Gastroesophageal sphincter (tissue), 4 donors: Measurements from ENCODE around the gene GARIN5B. TPM values are rescaled to one million over a fixed set of nuclear protein-coding genes. Genes with fewer than 3 reads are reported as not detected.

Source experiments
- ATAC-seq: fragments of 150-250 bp; one replicate; pipeline ENCODE4 v1.9.1; 2016; ENCODE audit warnings: mild to moderate bottlenecking, moderate library complexity
- H3K27ac ChIP-seq, 4 donors: fragments of 200-600 bp; sonication (generic) in 3 of 4; 1 replicate in 3 of 4; 2 replicates in 1 of 4; pipeline ENCODE4 v1.5.1; 2016 to 2019
- H3K27me3 ChIP-seq: fragments of 200-600 bp; sonication (generic); one replicate; pipeline ENCODE4 v1.5.1; 2019
- H3K36me3 ChIP-seq, 2 donors: fragments of 200-600 bp; sonication (generic); one replicate each; pipeline ENCODE4 v1.5.1; 2019; ENCODE audit warnings: control low read depth in 1 of 2
- H3K4me1 ChIP-seq, 3 donors: fragments of 200-600 bp; sonication (generic); 1 replicate in 2 of 3; 2 replicates in 1 of 3; pipeline ENCODE4 v1.5.1; 2016 to 2019; ENCODE audit warnings: control low read depth in 2 of 3
- H3K4me3 ChIP-seq, 2 donors: fragments of 200-600 bp; sonication (generic); one replicate each; pipeline ENCODE4 v1.5.1; 2019; ENCODE audit warnings: mild to moderate bottlenecking in 1 of 2, moderate library complexity in 1 of 2
- H3K9me3 ChIP-seq, 3 donors: fragments of 200-600 bp; sonication (generic); one replicate each; pipeline ENCODE4 v1.5.1; 2017 to 2019; ENCODE audit warnings: control low read depth in 2 of 3
- CTCF ChIP-seq, 4 experiments: fragments of 200-600 bp in 2 of 4; fragments of 450-650 bp in 2 of 4; sonication (generic) in 1 of 4; IDR thresholded peaks; one replicate each; pipeline ENCODE4 v1.5.1; 2017 to 2019; ENCODE audit warnings: antibody characterized with exemption in 4 of 4, mild to moderate bottlenecking in 2 of 4, moderate library complexity in 2 of 4
- EP300 ChIP-seq: sonication (generic); formaldehyde crosslinking; IDR thresholded peaks from one replicate; pipeline ENCODE4 v1.6.1; 2017; ENCODE audit warnings: antibody characterized with exemption, mild to moderate bottlenecking
- POLR2A ChIP-seq, 2 donors: fragments of 450-650 bp; IDR thresholded peaks; one replicate each; pipeline ENCODE4 v1.6.1; 2017; ENCODE audit warnings: antibody characterized with exemption in 2 of 2, mild to moderate bottlenecking in 2 of 2, moderate library complexity in 1 of 2
- POLR2AphosphoS5 ChIP-seq: sonication (generic); formaldehyde crosslinking; IDR thresholded peaks from one replicate; pipeline ENCODE4 v1.6.1; 2017; ENCODE audit warnings: antibody characterized with exemption
- WGBS, 2 donors: methylation state at CpG; one replicate each; pipeline ENCODE4 v1.1.5; 2018; ENCODE audit warnings: low coverage in 1 of 2; 5-methylcytosine and 5-hydroxymethylcytosine counted together
- total RNA-seq, 4 donors: library from RNA; depleted of rRNA; stranded (reverse); fragments of >200 nt; gene quantifications; one replicate each; pipeline ENCODE4 v1.1.0, GENCODE V29; 2016

Gene GARIN5B
- total RNA-seq, 4 donors from 2014 or later: not detected

GRCh38 chr19:55360902-55361301 is 2.2 kb downstream of the GARIN5B start:
- TF ChIP-seq EP300 (no peak), CTCF (IDR thresholded peaks at IDR 0.05) (no peak), POLR2A (IDR thresholded peaks at IDR 0.05) (no peak), POLR2AphosphoS5 (no peak)
- Histone ChIP-seq H3K27ac (no peak overlapping the region), H3K9me3 (no peaks in the 10 kb centered on the region), H3K27me3 (peaks cover 74% of the 10 kb centered on the region), H3K4me3 (no peak overlapping the region), H3K4me1 (no peaks in the 10 kb centered on the region), H3K36me3 (no peaks in the 10 kb centered on the region)
- ATAC-seq: no peak
- 100% methylated on average over 1 of the region's 16 CpGs; no CpG with 5 or more reads in 1 of the 2 donors for WGBS, 2 donors

GRCh38 chr19:55358943-55359908 is 3.8 kb downstream of the GARIN5B start:
- no peak for TF ChIP-seq POLR2A (IDR thresholded peaks at IDR 0.05)
- no peak for TF ChIP-seq CTCF (IDR thresholded peaks at IDR 0.05)
- no peak for TF ChIP-seq POLR2AphosphoS5
- TF ChIP-seq EP300: no peak
- H3K4me1 ChIP-seq: peaks cover 0 to 11% (median 5%) of the 10 kb centered on the region in 3 donors
- no peak overlapping the region for H3K4me3 ChIP-seq
- H3K9me3 ChIP-seq: no peaks in the 10 kb centered on the region
- whole genome bisulfite sequencing, 2 donors: 80 to 88% methylated on average over 1 to 5 of the region's 32 CpGs
- no peaks in the 10 kb centered on the region for H3K36me3 ChIP-seq
- peaks cover 74% of the 10 kb centered on the region for H3K27me3 ChIP-seq
- ATAC-seq: no peak
- no peak overlapping the region for H3K27ac ChIP-seq

GRCh38 chr19:55358493-55358892 is 4.6 kb downstream of the GARIN5B start:
- Histone ChIP-seq H3K4me3 (no peak overlapping the region), H3K27me3 (peaks cover 81% of the 10 kb centered on the region), H3K36me3 (no peaks in the 10 kb centered on the region), H3K4me1 (peaks cover 0 to 18% (median 12%) of the 10 kb centered on the region in 3 donors), H3K27ac (no peak overlapping the region), H3K9me3 (no peaks in the 10 kb centered on the region)
- no peak for ATAC-seq
- no peak for TF ChIP-seq EP300
- no peak for TF ChIP-seq CTCF (IDR thresholded peaks at IDR 0.05)
- TF ChIP-seq POLR2AphosphoS5: no peak
- no peak for TF ChIP-seq POLR2A (IDR thresholded peaks at IDR 0.05)
- 92% methylated on average over 2 of the region's 19 CpGs; no CpG with 5 or more reads in 1 of the 2 donors for WGBS, 2 donors

GRCh38 chr19:55355213-55355821 is 7.7 kb downstream of the GARIN5B start:
- WGBS, 2 donors: 41 to 60% methylated on average over 2 to 8 of the region's 13 CpGs
- ATAC-seq: no peak
- H3K4me1 ChIP-seq: peaks cover 0 to 26% (median 17%) of the 10 kb centered on the region in 3 donors
- H3K27me3 ChIP-seq: peaks cover 86% of the 10 kb centered on the region
- H3K9me3 ChIP-seq: no peaks in the 10 kb centered on the region
- H3K4me3 ChIP-seq: no peak overlapping the region
- TF ChIP-seq CTCF (IDR thresholded peaks at IDR 0.05) (no peak), POLR2A (IDR thresholded peaks at IDR 0.05) (no peak), EP300 (no peak), POLR2AphosphoS5 (no peak)
- no peaks in the 10 kb centered on the region for H3K36me3 ChIP-seq
- H3K27ac ChIP-seq: no peak overlapping the region
